HepG2 (cell line): ENCODE measurements around the gene ERICH3. TPM values are rescaled to one million over a fixed set of nuclear protein-coding genes. Genes with fewer than 3 reads are reported as not detected.

Experiments used
- DPF2 ChIP-seq: sonication (generic); formaldehyde crosslinking; IDR thresholded peaks from 2 replicates; pipeline ENCODE4 v1.4.0; 2020; ENCODE audit warnings: mild to moderate bottlenecking, low read depth, missing genetic modification reagents, borderline replicate concordance
- NFKBIZ ChIP-seq: IDR thresholded peaks from 2 replicates; pipeline ENCODE4 v1.6.1; 2018; ENCODE audit warnings: missing genetic modification reagents, missing compliant biosample characterization
- SCMH1 ChIP-seq: sonication (generic); formaldehyde crosslinking; IDR thresholded peaks from 2 replicates; pipeline ENCODE4 v1.9.0; 2021; ENCODE audit warnings: missing genetic modification reagents, mild to moderate bottlenecking, borderline replicate concordance
- ZFP36 ChIP-seq: fragments of 150-350 bp; IDR thresholded peaks from 2 replicates; pipeline ENCODE4 v1.6.1; 2018; ENCODE audit warnings: borderline replicate concordance, low read length, low read depth; ENCODE audit not compliant: partially characterized antibody
- polyA plus RNA-seq, 8 experiments: library from polyadenylated mRNA; depleted of rRNA in 3 of 8; stranded (reverse) in 7 of 8; unstranded in 1 of 8; fragments of >200 nt; fragmentation: Illumina TruSeq in 4 of 8; extraction: Trizol in 4 of 8; gene quantifications; 2 replicates each; pipeline versions ENCODE4 v1.2.1 to v1.2.3, GENCODE V29; 2011 to 2016; ENCODE audit warnings: low read depth in 4 of 8, missing spikeins in 1 of 8, mixed read lengths in 1 of 8; ENCODE audit not compliant: insufficient read depth in 1 of 8
- total RNA-seq, 5 experiments: library from RNA; depleted of rRNA; stranded (reverse); fragments of >200 nt; fragmentation: Illumina TruSeq; extraction: Trizol; gene quantifications; 2 replicates each; pipeline ENCODE4 v1.2.3, GENCODE V29; 2016; ENCODE audit warnings: low read depth in 1 of 5
- TF ChIP-seq, protein P1 (sequence below): sonication (generic); formaldehyde crosslinking; IDR thresholded peaks from 2 replicates; pipeline ENCODE4 v1.4.0; 2020; ENCODE audit warnings: missing genetic modification reagents, borderline replicate concordance
- TF ChIP-seq, protein P2 (sequence below), 2 experiments: sonication (generic) in 1 of 2; formaldehyde crosslinking in 1 of 2; IDR thresholded peaks; 2 replicates each; pipeline versions ENCODE4 v1.5.1 to v1.6.1; 2011 to 2020; ENCODE audit warnings: borderline replicate concordance in 1 of 2, low read depth in 1 of 2, low read length in 1 of 2, mild to moderate bottlenecking in 1 of 2, missing genetic modification reagents in 1 of 2, moderate library complexity in 1 of 2
- TF ChIP-seq, protein P3 (sequence below): sonication (generic); formaldehyde crosslinking; conservative IDR thresholded peaks from 2 replicates; pipeline ENCODE4 v1.8.1; 2023; ENCODE audit warnings: missing genetic modification reagents

The ERICH3 gene
- total and polyA plus RNA-seq, 2 of the 13 experiments (the other 11 are each of a cell fraction or from before 2014, with no cell fraction given) = 0.03 TPM; not detected in 1

DNA sequence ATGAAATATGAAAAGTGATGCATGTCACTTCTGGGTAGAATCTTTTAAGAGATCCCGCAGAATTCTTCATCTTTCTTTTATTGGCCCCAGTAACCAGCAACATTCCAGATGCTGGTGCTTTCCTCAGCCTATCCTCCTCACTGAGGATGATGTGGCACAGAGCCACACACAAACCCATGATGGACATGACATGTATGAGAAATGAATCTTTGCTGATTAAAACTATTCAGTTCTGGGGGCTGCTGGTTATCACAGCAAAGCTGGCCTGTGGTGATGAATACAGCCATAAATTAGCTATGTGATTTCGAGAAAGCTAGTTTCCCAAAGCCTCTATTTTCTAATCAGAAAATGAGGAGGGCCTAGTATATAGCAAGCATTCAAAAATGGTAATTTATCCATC lies 8.3 kb upstream of the ERICH3 start (continued):
- no peak for TF ChIP-seq NFKBIZ (CRISPR knock-in tag)
- TF ChIP-seq, protein P1, sequence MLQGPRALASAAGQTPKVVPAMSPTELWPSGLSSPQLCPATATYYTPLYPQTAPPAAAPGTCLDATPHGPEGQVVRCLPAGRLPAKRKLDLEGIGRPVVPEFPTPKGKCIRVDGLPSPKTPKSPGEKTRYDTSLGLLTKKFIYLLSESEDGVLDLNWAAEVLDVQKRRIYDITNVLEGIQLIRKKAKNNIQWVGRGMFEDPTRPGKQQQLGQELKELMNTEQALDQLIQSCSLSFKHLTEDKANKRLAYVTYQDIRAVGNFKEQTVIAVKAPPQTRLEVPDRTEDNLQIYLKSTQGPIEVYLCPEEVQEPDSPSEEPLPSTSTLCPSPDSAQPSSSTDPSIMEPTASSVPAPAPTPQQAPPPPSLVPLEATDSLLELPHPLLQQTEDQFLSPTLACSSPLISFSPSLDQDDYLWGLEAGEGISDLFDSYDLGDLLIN (CRISPR knock-in tag) = no peak
- TF ChIP-seq SCMH1 (CRISPR knock-in tag) = no peak
- TF ChIP-seq, protein P2, sequence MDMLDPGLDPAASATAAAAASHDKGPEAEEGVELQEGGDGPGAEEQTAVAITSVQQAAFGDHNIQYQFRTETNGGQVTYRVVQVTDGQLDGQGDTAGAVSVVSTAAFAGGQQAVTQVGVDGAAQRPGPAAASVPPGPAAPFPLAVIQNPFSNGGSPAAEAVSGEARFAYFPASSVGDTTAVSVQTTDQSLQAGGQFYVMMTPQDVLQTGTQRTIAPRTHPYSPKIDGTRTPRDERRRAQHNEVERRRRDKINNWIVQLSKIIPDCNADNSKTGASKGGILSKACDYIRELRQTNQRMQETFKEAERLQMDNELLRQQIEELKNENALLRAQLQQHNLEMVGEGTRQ (IDR thresholded peaks at IDR 0.05; ENCODE audit: low read depth, low read length) = no peak
- TF ChIP-seq, protein P2 (CRISPR knock-in tag; IDR thresholded peaks at IDR 0.05; ENCODE audit: borderline replicate concordance) = no peak
- no peak for TF ChIP-seq ZFP36
- TF ChIP-seq DPF2 (CRISPR knock-in tag) = no peak
- TF ChIP-seq, protein P3, sequence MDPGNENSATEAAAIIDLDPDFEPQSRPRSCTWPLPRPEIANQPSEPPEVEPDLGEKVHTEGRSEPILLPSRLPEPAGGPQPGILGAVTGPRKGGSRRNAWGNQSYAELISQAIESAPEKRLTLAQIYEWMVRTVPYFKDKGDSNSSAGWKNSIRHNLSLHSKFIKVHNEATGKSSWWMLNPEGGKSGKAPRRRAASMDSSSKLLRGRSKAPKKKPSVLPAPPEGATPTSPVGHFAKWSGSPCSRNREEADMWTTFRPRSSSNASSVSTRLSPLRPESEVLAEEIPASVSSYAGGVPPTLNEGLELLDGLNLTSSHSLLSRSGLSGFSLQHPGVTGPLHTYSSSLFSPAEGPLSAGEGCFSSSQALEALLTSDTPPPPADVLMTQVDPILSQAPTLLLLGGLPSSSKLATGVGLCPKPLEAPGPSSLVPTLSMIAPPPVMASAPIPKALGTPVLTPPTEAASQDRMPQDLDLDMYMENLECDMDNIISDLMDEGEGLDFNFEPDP (CRISPR knock-in tag) = no peak
